OCI-LY7 (cell line): ENCODE results near the gene JPT1. TPM values are rescaled to one million over a fixed set of nuclear protein-coding genes. Genes with fewer than 3 reads are reported as not detected.
"Not testable (repeated sequence)": the region's sequence is repeated elsewhere in the genome, so short reads cannot be mapped to it uniquely, and the experiment has no call there.

Source experiments
- BruUV-seq: library from RNA; stranded (reverse); fragments of 400-500 nt; replicated peaks from 2 replicates; lab custom pipeline; 2021; lab: Mats Ljungman, UMichigan
- CTCF ChIA-PET: fragments of 300-600 bp; sonication (Branson Sonifier 250); formaldehyde crosslinking; loops from one replicate; lab custom pipeline; 2022; ENCODE audit warnings: antibody characterized with exemption; ENCODE audit not compliant: unreplicated experiment; lab: Charles Lee
- POLR2A ChIA-PET: fragments of 300-600 bp; sonication (Branson Sonifier 250); formaldehyde crosslinking; loops from one replicate; lab custom pipeline; 2022; ENCODE audit warnings: antibody characterized with exemption; lab: Charles Lee
- DNase-seq: peaks from one replicate; pipeline ENCODE4 v3.0.0-alpha.2; 2015; ENCODE audit warnings: low spot score
- H2AFZ ChIP-seq: fragments of 200-600 bp; sonication (generic), shearing (Covaris generic); 2 replicates; pipeline ENCODE4 v1.6.1; 2014; ENCODE audit warnings: mild to moderate bottlenecking, antibody characterized with exemption, low read length, moderate library complexity
- H3K27ac ChIP-seq: fragments of 200-600 bp; sonication (generic); 2 replicates; pipeline ENCODE4 v1.5.1; 2014; ENCODE audit warnings: mixed run types, low read depth, mild to moderate bottlenecking, moderate library complexity, low read length, inconsistent platforms; ENCODE audit not compliant: poor library complexity, severe bottlenecking
- H3K36me3 ChIP-seq: fragments of 200-600 bp; sonication (generic); 2 replicates; pipeline ENCODE4 v1.6.1; 2014; ENCODE audit warnings: mild to moderate bottlenecking, antibody characterized with exemption, low read length, moderate library complexity, mixed read lengths; ENCODE audit not compliant: insufficient read depth
- H3K4me1 ChIP-seq: fragments of 200-600 bp; sonication (generic); 2 replicates; pipeline ENCODE4 v1.5.1; 2014; ENCODE audit warnings: mild to moderate bottlenecking, low read length; ENCODE audit not compliant: insufficient read depth, poor library complexity, severe bottlenecking
- H3K4me2 ChIP-seq: fragments of 200-600 bp; sonication (generic); 2 replicates; pipeline ENCODE4 v1.6.1; 2014; ENCODE audit warnings: mild to moderate bottlenecking, low read length
- H3K4me3 ChIP-seq: fragments of 200-600 bp; sonication (generic); 2 replicates; pipeline ENCODE4 v1.5.1; 2014; ENCODE audit warnings: mild to moderate bottlenecking, low read depth, low read length; ENCODE audit not compliant: poor library complexity, severe bottlenecking
- H3K79me2 ChIP-seq: fragments of 200-600 bp; sonication (generic); 2 replicates; pipeline ENCODE4 v1.6.1; 2016; ENCODE audit warnings: low read depth, mild to moderate bottlenecking, low read length, moderate library complexity, mixed read lengths; ENCODE audit not compliant: insufficient read depth
- H3K9me2 ChIP-seq: fragments of 200-600 bp; sonication (generic); 2 replicates; pipeline ENCODE4 v1.6.1; 2016; ENCODE audit warnings: mild to moderate bottlenecking, low read length, mixed read lengths; ENCODE audit not compliant: insufficient read depth
- H3K9me3 ChIP-seq: fragments of 200-600 bp; sonication (generic); 2 replicates; pipeline ENCODE4 v1.6.1; 2014; ENCODE audit warnings: mild to moderate bottlenecking, mixed run types, low read length, mixed read lengths
- H4K20me1 ChIP-seq: fragments of 200-600 bp; sonication (generic); 2 replicates; pipeline ENCODE4 v1.6.1; 2014; ENCODE audit warnings: mild to moderate bottlenecking, antibody characterized with exemption, low read length, moderate library complexity, mixed read lengths; ENCODE audit not compliant: insufficient read depth
- EZH2phosphoT487 ChIP-seq: fragments of 200-600 bp; sonication (generic); IDR thresholded peaks from 2 replicates; pipeline ENCODE4 v1.6.1; 2018; ENCODE audit warnings: low read depth, borderline replicate concordance, mild to moderate bottlenecking, mixed run types, antibody characterized with exemption, low read length, moderate library complexity, mixed read lengths
- intact Hi-C: fragments of 100-400 bp; cut with micrococcal nuclease; formaldehyde crosslinking; loops from one replicate; pipeline ENCODE4 v1.10.0; 2022; ENCODE audit not compliant: unreplicated experiment
- total RNA-seq, 2 experiments: library from RNA; depleted of rRNA in 1 of 2; stranded (reverse); fragments of >200 nt in 1 of 2; shearing (Covaris generic) in 1 of 2; gene quantifications; 2 replicates each; pipeline ENCODE4 v1.2.3, GENCODE V29; 2014 to 2022
- TF ChIP-seq, protein P1 (sequence below): fragments of 200-600 bp; sonication (generic); conservative IDR thresholded peaks from 2 replicates; pipeline ENCODE4 v1.5.1; 2014; ENCODE audit warnings: mild to moderate bottlenecking, antibody characterized with exemption, low read length, moderate library complexity, mixed read lengths

JPT1 gene
- total RNA-seq, 2 experiments from 2014 or later = 121 to 251 TPM

DNA sequence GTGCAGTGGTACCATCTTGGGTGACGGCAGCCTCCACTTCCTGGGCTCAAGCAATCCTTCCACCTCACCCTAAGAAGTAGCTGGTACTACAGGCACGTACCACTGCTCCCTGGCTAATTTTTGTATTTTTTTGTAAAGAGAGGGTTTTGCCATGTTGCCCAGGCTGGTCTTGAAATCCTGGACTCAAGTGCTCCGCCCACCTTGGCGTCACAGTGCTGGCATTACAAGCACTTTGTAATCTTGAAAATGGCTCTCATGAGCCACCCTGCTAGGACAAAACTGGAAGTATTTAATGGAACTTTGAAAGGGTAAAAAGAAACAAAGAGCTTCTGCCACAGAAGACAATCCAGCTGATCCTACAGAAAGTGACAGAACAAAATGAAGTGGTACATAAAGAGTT lies 19.2 kb upstream of the JPT1 start:
- intact Hi-C loops = no loop called here

DNA sequence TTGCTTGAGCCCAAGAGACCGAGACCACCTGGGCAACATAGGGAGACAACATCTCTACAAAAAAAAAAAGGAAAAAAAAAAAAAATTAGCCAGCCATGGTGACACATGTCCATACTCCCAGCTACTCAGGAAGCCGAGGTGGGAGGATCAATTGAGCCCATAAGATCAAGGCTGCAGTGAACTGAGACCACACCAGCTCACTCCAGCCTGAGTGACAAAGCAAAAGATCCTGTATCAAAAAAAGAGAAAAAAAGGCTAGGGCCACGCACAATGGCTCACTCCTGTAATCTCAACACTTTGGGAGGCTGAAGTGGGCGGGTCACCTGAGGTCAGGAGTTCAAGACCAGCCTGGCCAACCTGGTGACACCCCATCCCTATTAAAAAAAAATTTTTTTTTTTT lies 14.7 kb upstream of the JPT1 start:
- intact Hi-C loops = no loop called here
- ChIA-PET CTCF (no interaction called here), POLR2A (interaction anchor here (0.7 to 0.9 kb wide), 2 partner anchors 92 to 562 kb away, joined by 3 read pairs; no protein-coding TSS in a partner anchor)
- Histone ChIP-seq H3K4me2 (no peak overlapping the region), H3K36me3 (peaks cover 96% of the 10 kb centered on the region), H3K27ac (no peak overlapping the region), H3K4me3 (no peak overlapping the region), H3K9me3 (no peaks in the 10 kb centered on the region), H3K4me1 (peaks cover 3% of the 10 kb centered on the region), H3K9me2 (no peaks in the 10 kb centered on the region), H2AFZ (no peak overlapping the region), H4K20me1 (peaks cover 9% of the 10 kb centered on the region; the same call in 1 of the 2 replicates), H3K79me2 (peaks cover 40% of the 10 kb centered on the region)
- TF ChIP-seq, protein P1, sequence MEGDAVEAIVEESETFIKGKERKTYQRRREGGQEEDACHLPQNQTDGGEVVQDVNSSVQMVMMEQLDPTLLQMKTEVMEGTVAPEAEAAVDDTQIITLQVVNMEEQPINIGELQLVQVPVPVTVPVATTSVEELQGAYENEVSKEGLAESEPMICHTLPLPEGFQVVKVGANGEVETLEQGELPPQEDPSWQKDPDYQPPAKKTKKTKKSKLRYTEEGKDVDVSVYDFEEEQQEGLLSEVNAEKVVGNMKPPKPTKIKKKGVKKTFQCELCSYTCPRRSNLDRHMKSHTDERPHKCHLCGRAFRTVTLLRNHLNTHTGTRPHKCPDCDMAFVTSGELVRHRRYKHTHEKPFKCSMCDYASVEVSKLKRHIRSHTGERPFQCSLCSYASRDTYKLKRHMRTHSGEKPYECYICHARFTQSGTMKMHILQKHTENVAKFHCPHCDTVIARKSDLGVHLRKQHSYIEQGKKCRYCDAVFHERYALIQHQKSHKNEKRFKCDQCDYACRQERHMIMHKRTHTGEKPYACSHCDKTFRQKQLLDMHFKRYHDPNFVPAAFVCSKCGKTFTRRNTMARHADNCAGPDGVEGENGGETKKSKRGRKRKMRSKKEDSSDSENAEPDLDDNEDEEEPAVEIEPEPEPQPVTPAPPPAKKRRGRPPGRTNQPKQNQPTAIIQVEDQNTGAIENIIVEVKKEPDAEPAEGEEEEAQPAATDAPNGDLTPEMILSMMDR = no peak
- no peak for TF ChIP-seq EZH2phosphoT487
- DNase-seq = no peak
- no TSS peak for BruUV-seq

More for the DNA sequence above, 19.2 kb upstream of the JPT1 start:
- Histone ChIP-seq H3K4me3 (no peak overlapping the region), H3K4me2 (no peak overlapping the region), H4K20me1 (peaks cover 9% of the 10 kb centered on the region; the same call in 1 of the 2 replicates), H3K36me3 (peaks cover 99% of the 10 kb centered on the region), H3K79me2 (peaks cover 73% of the 10 kb centered on the region), H3K27ac (no peak overlapping the region), H3K4me1 (peaks cover 3% of the 10 kb centered on the region), H2AFZ (no peak overlapping the region), H3K9me3 (no peaks in the 10 kb centered on the region), H3K9me2 (no peaks in the 10 kb centered on the region)
- TF ChIP-seq EZH2phosphoT487 = no peak
- TF ChIP-seq, protein P1 = no peak
- DNase-seq = no peak
- no TSS peak for BruUV-seq
- CTCF ChIA-PET = interaction anchor here (0.6 kb wide), 1 partner anchor 169 kb away, joined by 5 read pairs; no protein-coding TSS in a partner anchor
- POLR2A ChIA-PET = interaction anchor here (0.7 to 0.9 kb wide), 2 partner anchors 28 to 30 kb away, joined by 3 read pairs; no protein-coding TSS in a partner anchor

DNA sequence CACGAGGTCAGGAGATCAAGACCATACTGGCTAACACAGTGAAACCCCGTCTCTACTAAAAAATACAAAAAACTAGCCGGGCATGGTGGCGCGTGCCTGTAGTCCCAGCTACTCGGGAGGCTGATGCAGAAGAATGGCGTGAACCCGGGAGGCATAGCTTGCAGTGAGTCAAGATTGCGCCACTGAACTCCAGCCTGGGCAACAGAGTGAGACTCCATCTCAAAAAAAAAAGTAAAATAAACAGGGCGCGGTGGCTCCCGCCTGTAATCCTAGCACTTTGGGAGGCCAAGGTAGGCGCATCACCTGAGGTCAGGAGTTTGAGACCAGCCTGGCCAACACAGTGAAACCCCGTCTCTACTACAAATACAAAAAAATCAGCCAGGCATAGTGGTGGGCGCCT lies 10.3 kb upstream of the JPT1 start:
- H3K4me3 ChIP-seq, H4K20me1 ChIP-seq, intact Hi-C loops, BruUV-seq, CTCF ChIA-PET, DNase-seq, H3K27ac ChIP-seq, H3K9me3 ChIP-seq, H3K4me1 ChIP-seq, H2AFZ ChIP-seq, H3K79me2 ChIP-seq, H3K9me2 ChIP-seq, POLR2A ChIA-PET, H3K4me2 ChIP-seq: not testable (repeated sequence)
- peaks cover 74% of the 10 kb centered on the region for H3K36me3 ChIP-seq
